IgD-negative memory B cell (primary cell): ENCODE results near the gene PNLDC1. TPM values are rescaled to one million over a fixed set of nuclear protein-coding genes. Genes with fewer than 3 reads are reported as not detected.
"Not testable (repeated sequence)": the region's sequence is repeated elsewhere in the genome, so short reads cannot be mapped to it uniquely, and the experiment has no call there.

Experiments
- H3K27ac Mint-ChIP-seq, 3 donors: one replicate each; pipeline ENCODE4 v1.8.0; 2020 to 2022; ENCODE audit warnings: mild to moderate bottlenecking in 3 of 3, mixed read lengths in 3 of 3, moderate library complexity in 1 of 3
- H3K27me3 Mint-ChIP-seq: one replicate; pipeline ENCODE4 v1.8.0; 2021; ENCODE audit warnings: mixed read lengths
- H3K36me3 Mint-ChIP-seq: one replicate; pipeline ENCODE4 v1.8.0; 2020; ENCODE audit warnings: mild to moderate bottlenecking, mixed read lengths
- H3K4me1 Mint-ChIP-seq, 3 donors: one replicate each; pipeline ENCODE4 v1.8.0; 2020 to 2022; ENCODE audit warnings: mixed read lengths in 3 of 3, mild to moderate bottlenecking in 1 of 3
- H3K4me3 Mint-ChIP-seq, 4 donors: one replicate each; pipeline ENCODE4 v1.8.0; 2020 to 2022; ENCODE audit warnings: mild to moderate bottlenecking in 4 of 4, mixed read lengths in 4 of 4, moderate library complexity in 3 of 4
- H3K9me3 Mint-ChIP-seq, 3 donors: one replicate each; pipeline ENCODE4 v1.8.0; 2020 to 2021; ENCODE audit warnings: mixed read lengths in 3 of 3, mild to moderate bottlenecking in 1 of 3
- polyA plus RNA-seq: library from polyadenylated mRNA; unstranded; fragments of 300-500 nt; fragmentation: Illumina TruSeq; gene quantifications from one replicate; pipeline ENCODE4 v1.2.3, GENCODE V29; 2021

Gene PNLDC1
- polyA plus RNA-seq, 1 donor from 2014 or later, result 0.89 TPM

- Mint-ChIP-seq H3K4me3 (no peak overlapping the region), H3K36me3 (peaks cover 4% of the 10 kb centered on the region), H3K9me3 (no peaks in the 10 kb centered on the region), H3K4me1 (peaks cover 0 to 7% (median 6%) of the 10 kb centered on the region in 3 donors), H3K27me3 (no peaks in the 10 kb centered on the region), H3K27ac (no peak overlapping the region)
These were observed 2.5 kb upstream of the PNLDC1 start for GRCh38 chr6:159797554-159797953.

GRCh38 chr6:159801935-159802334 is 1.9 kb downstream of the PNLDC1 start:
- no peak overlapping the region for H3K4me3 Mint-ChIP-seq
- peaks cover 7% of the 10 kb centered on the region for H3K36me3 Mint-ChIP-seq
- peaks cover 0 to 2% (median 1%) of the 10 kb centered on the region in 3 donors for H3K4me1 Mint-ChIP-seq
- H3K27me3 Mint-ChIP-seq, result no peaks in the 10 kb centered on the region
- H3K27ac Mint-ChIP-seq, result no peak overlapping the region
- H3K9me3 Mint-ChIP-seq, result no peaks in the 10 kb centered on the region

- Mint-ChIP-seq H3K27me3 (no peaks in the 10 kb centered on the region), H3K36me3 (peaks cover 3% of the 10 kb centered on the region), H3K4me3 (no peak overlapping the region), H3K27ac (no peak overlapping the region), H3K9me3 (no peaks in the 10 kb centered on the region), H3K4me1 (peaks cover 0 to 2% (median 0%) of the 10 kb centered on the region in 3 donors)
These were observed 4.4 kb downstream of the PNLDC1 start for GRCh38 chr6:159804504-159804903.

GRCh38 chr6:159805440-159806020 is 5.5 kb downstream of the PNLDC1 start:
- H3K4me1 Mint-ChIP-seq, result peaks cover 0 to 3% (median 0%) of the 10 kb centered on the region in 3 donors
- no peaks in the 10 kb centered on the region for H3K27me3 Mint-ChIP-seq
- no peak overlapping the region for H3K27ac Mint-ChIP-seq
- peaks cover 3% of the 10 kb centered on the region for H3K36me3 Mint-ChIP-seq
- no peak overlapping the region for H3K4me3 Mint-ChIP-seq
- no peaks in the 10 kb centered on the region for H3K9me3 Mint-ChIP-seq

GRCh38 chr6:159806021-159806458 is 6.0 kb downstream of the PNLDC1 start:
- Mint-ChIP-seq H3K36me3 (peaks cover 3% of the 10 kb centered on the region), H3K4me1 (peaks cover 0 to 4% (median 3%) of the 10 kb centered on the region in 3 donors), H3K9me3 (no peaks in the 10 kb centered on the region), H3K27ac (no peak overlapping the region), H3K4me3 (no peak overlapping the region), H3K27me3 (no peaks in the 10 kb centered on the region)

- no peak overlapping the region for H3K27ac Mint-ChIP-seq
- peaks cover 0 to 10% (median 3%) of the 10 kb centered on the region in 3 donors for H3K4me1 Mint-ChIP-seq
- peaks cover 3% of the 10 kb centered on the region for H3K36me3 Mint-ChIP-seq
- no peak overlapping the region for H3K4me3 Mint-ChIP-seq
- no peaks in the 10 kb centered on the region for H3K9me3 Mint-ChIP-seq
- no peaks in the 10 kb centered on the region for H3K27me3 Mint-ChIP-seq
These were observed 7.2 kb downstream of the PNLDC1 start for GRCh38 chr6:159807150-159807858.

- Mint-ChIP-seq H3K36me3 (peaks cover 3% of the 10 kb centered on the region), H3K27me3 (no peaks in the 10 kb centered on the region), H3K27ac (peak overlapping the region in 1 of 3 donors; percentile 27), H3K9me3 (no peaks in the 10 kb centered on the region), H3K4me1 (peaks cover 0 to 10% (median 3%) of the 10 kb centered on the region in 3 donors), H3K4me3 (no peak overlapping the region)
These were observed 8.6 kb downstream of the PNLDC1 start for GRCh38 chr6:159808647-159809046.

GRCh38 chr6:159809149-159809548 is 9.1 kb downstream of the PNLDC1 start:
- Mint-ChIP-seq H3K9me3 (no peaks in the 10 kb centered on the region), H3K4me3 (no peak overlapping the region), H3K27me3 (no peaks in the 10 kb centered on the region), H3K27ac (no peak overlapping the region), H3K36me3 (peaks cover 3% of the 10 kb centered on the region), H3K4me1 (peaks cover 0 to 10% (median 3%) of the 10 kb centered on the region in 3 donors)

- Mint-ChIP-seq H3K27ac (peak overlapping the region in 2 of 3 donors; percentile 15 to 49), H3K4me3 (no peak overlapping the region), H3K9me3 (no peaks in the 10 kb centered on the region), H3K4me1 (peaks cover 0 to 10% (median 3%) of the 10 kb centered on the region in 3 donors), H3K36me3 (peaks cover 2% of the 10 kb centered on the region), H3K27me3 (no peaks in the 10 kb centered on the region)
These were observed 13.7 kb downstream of the PNLDC1 start for GRCh38 chr6:159813781-159814180.

- H3K4me1 Mint-ChIP-seq, result peaks cover 0 to 14% (median 7%) of the 10 kb centered on the region in 3 donors
- H3K4me3 Mint-ChIP-seq, result no peak overlapping the region
- no peak overlapping the region for H3K27ac Mint-ChIP-seq
- no peaks in the 10 kb centered on the region for H3K9me3 Mint-ChIP-seq
- H3K27me3 Mint-ChIP-seq, result no peaks in the 10 kb centered on the region
- H3K36me3 Mint-ChIP-seq, result peaks cover 2% of the 10 kb centered on the region
These were observed 15.3 kb downstream of the PNLDC1 start for GRCh38 chr6:159815410-159815809.

GRCh38 chr6:159816775-159817174 is 16.7 kb downstream of the PNLDC1 start:
- H3K9me3 Mint-ChIP-seq, H3K4me3 Mint-ChIP-seq, H3K27ac Mint-ChIP-seq, H3K36me3 Mint-ChIP-seq, H3K27me3 Mint-ChIP-seq: not testable (repeated sequence)
- peaks cover 0 to 14% (median 4%) of the 10 kb centered on the region in 3 donors for H3K4me1 Mint-ChIP-seq

GRCh38 chr6:159817951-159818739 is 18.1 kb downstream of the PNLDC1 start:
- Mint-ChIP-seq H3K4me1 (peaks cover 0 to 12% (median 5%) of the 10 kb centered on the region in 3 donors), H3K27me3 (peaks cover 2% of the 10 kb centered on the region), H3K36me3 (peaks cover 4% of the 10 kb centered on the region), H3K9me3 (no peaks in the 10 kb centered on the region), H3K4me3 (peak overlapping the region in 1 of 4 donors; percentile 26), H3K27ac (no peak overlapping the region)

- H3K27ac Mint-ChIP-seq, result no peak overlapping the region
- H3K4me1 Mint-ChIP-seq, result peaks cover 0 to 12% (median 5%) of the 10 kb centered on the region in 3 donors
- no peaks in the 10 kb centered on the region for H3K9me3 Mint-ChIP-seq
- H3K36me3 Mint-ChIP-seq, result peaks cover 6% of the 10 kb centered on the region
- peak overlapping the region in 1 of 4 donors; percentile 93 for H3K4me3 Mint-ChIP-seq
- H3K27me3 Mint-ChIP-seq, result peaks cover 2% of the 10 kb centered on the region
These were observed 19.0 kb downstream of the PNLDC1 start for GRCh38 chr6:159819098-159819497.

GRCh38 chr6:159819932-159820640 is 20.0 kb downstream of the PNLDC1 start:
- Mint-ChIP-seq H3K4me1 (peaks cover 0 to 12% (median 5%) of the 10 kb centered on the region in 3 donors), H3K27ac (peak overlapping the region in 1 of 3 donors; percentile 51), H3K36me3 (peaks cover 7% of the 10 kb centered on the region), H3K9me3 (no peaks in the 10 kb centered on the region), H3K4me3 (peak overlapping the region in 3 of 4 donors; percentile 73 to 93 (median 92)), H3K27me3 (peaks cover 2% of the 10 kb centered on the region)
